H1 (cell line): ENCODE results near the gene AKT1. TPM values are rescaled to one million over a fixed set of nuclear protein-coding genes. Genes with fewer than 3 reads are reported as not detected.

Experiments
- NANOG ChIP-seq: IDR thresholded peaks from 2 replicates; pipeline ENCODE4 v1.6.1; 2011; ENCODE audit warnings: low read length, low read depth, mild to moderate bottlenecking, inconsistent platforms; ENCODE audit not compliant: insufficient read depth, poor library complexity, severe bottlenecking
- polyA plus RNA-seq, 7 experiments: library from polyadenylated mRNA; depleted of rRNA in 3 of 7; stranded (reverse) in 5 of 7; unstranded in 2 of 7; fragments of >200 nt in 5 of 7; fragments of 200-250 nt in 2 of 7; gene quantifications; 1 replicate in 5 of 7; 2 replicates in 1 of 7; 4 replicates in 1 of 7; pipeline versions ENCODE4 v1.2.1 to v1.2.3, GENCODE V29; 2011 to 2013; ENCODE audit warnings: missing spikeins in 2 of 7, mixed read lengths in 2 of 7
- total RNA-seq: library from RNA; stranded (reverse); fragmentation: NEBNext Ultra II Directional; extraction: Animal tissue kit (Norgen Biotek cat#: 25700); gene quantifications from 2 replicates; pipeline ENCODE4 v1.2.1, GENCODE V29; 2021

Gene AKT1
- total and polyA plus RNA-seq, 2 of the 8 experiments (the other 6 are each of a cell fraction or from before 2014, with no cell fraction given) = 68.1 to 71.5 TPM

DNA sequence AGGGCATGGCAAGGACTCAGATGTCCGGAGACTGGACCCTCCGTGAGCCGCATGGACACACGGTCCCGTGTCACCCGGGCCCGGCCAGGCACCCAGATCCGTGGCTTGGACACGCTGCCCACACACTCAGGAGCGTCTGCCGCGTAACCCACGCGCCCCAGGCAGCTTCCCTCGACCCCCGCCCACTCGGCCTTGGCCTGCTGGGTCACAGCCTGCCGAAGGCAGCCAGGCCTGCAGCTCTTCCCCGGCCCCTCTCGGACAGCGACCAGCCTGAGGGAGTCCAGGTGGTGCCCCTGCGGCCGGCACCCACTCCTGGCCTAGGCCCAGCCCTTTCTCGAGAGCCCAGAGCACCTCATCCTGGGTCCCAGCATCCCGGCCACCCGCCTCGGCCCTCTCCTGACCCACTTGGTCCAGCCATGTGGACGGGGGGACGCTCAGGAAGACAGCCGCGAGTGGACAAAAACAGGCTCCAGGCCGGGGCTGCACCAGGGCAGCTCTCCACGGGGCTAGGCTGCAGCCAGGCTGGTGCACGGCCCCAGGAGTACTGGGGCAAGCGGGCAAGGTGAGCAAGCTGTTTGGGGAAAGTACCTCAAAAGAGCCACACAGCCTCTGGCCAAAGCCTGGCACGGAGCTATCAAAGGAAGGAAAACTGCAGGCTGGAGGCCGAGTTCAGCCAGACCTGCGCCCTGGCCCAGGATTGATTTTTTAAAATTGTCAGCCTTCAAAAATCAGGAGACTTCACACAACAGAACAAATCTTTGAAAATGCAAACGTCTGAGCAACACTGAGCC, 6.5 kb downstream of the AKT1 start (continued):
- no peak for TF ChIP-seq NANOG
